ENCODE measurements around the gene CALML3. TPM values are rescaled to one million over a fixed set of nuclear protein-coding genes. Genes with fewer than 3 reads are reported as not detected.

CALML3 gene
- total RNA-seq, 1 experiment from 2014 or later = not detected

GRCh38 chr10:5567477-5567876, 42.7 kb downstream of the CALML3 start:
- no peak for DNase-seq (ENCODE audit: low read depth)

GRCh38 chr10:5568984-5569383, 44.2 kb downstream of the CALML3 start:
- DNase-seq (ENCODE audit: low read depth) = no peak

- no peak for DNase-seq (ENCODE audit: low read depth)
These were observed 44.8 kb downstream of the CALML3 start for GRCh38 chr10:5569568-5569967.

- DNase-seq (ENCODE audit: low read depth) = no peak
These were observed 45.4 kb downstream of the CALML3 start for GRCh38 chr10:5570007-5570655.

GRCh38 chr10:5570979-5571810, 46.4 kb downstream of the CALML3 start:
- DNase-seq (ENCODE audit: low read depth) = no peak

- no peak for DNase-seq (ENCODE audit: low read depth)
These were observed 47.1 kb downstream of the CALML3 start for GRCh38 chr10:5571826-5572225.

GRCh38 chr10:5573319-5573950, 48.7 kb downstream of the CALML3 start:
- no peak for DNase-seq (ENCODE audit: low read depth)

- no peak for DNase-seq (ENCODE audit: low read depth)
These were observed 49.3 kb downstream of the CALML3 start for GRCh38 chr10:5573968-5574641.

GRCh38 chr10:5574642-5575131, 49.9 kb downstream of the CALML3 start:
- no peak for DNase-seq (ENCODE audit: low read depth)

- DNase-seq (ENCODE audit: low read depth) = no peak
These were observed 50.4 kb downstream of the CALML3 start for GRCh38 chr10:5575144-5575481.

GRCh38 chr10:5575482-5576153, 50.9 kb downstream of the CALML3 start:
- peak; percentile 65 for DNase-seq (ENCODE audit: low read depth)

- no peak for DNase-seq (ENCODE audit: low read depth)
These were observed 51.5 kb downstream of the CALML3 start for GRCh38 chr10:5576154-5576748.

Other genes with a start within 250 kb of the CALML3 start
- gene UCN3, start 160.0 kb upstream of the CALML3 start, total RNA-seq (2014; rRNA removed; shearing (Covaris generic)) = not detected in 2 replicates
- gene TUBAL3, start 120.1 kb upstream of the CALML3 start, total RNA-seq (2014; rRNA removed; shearing (Covaris generic)) = 0.23 and 0.54 TPM in 2 replicates
- gene NET1, start 112.4 kb upstream of the CALML3 start, total RNA-seq (2014; rRNA removed; shearing (Covaris generic)) = 84.6 and 88.9 TPM in 2 replicates
- gene CALML5, start 25.4 kb upstream of the CALML3 start, total RNA-seq (2014; rRNA removed; shearing (Covaris generic)) = not detected in 2 replicates
- 11.2 and 13.3 TPM in 2 replicates for gene ASB13, start 141.6 kb downstream of the CALML3 start, total RNA-seq (2014; rRNA removed; shearing (Covaris generic))
- 50.3 and 55.2 TPM in 2 replicates for gene TASOR2, start 159.9 kb downstream of the CALML3 start, total RNA-seq (2014; rRNA removed; shearing (Covaris generic))

Data from Daoy (cell line).